Thyroid gland (tissue), 4 donors: ENCODE measurements around the gene TNNI2.

ENCODE experiments used
- POLR2A ChIP-seq, 2 donors: fragments of 450-650 bp; IDR thresholded peaks; one replicate each; pipeline ENCODE4 v1.6.1; 2017; ENCODE audit warnings: antibody characterized with exemption in 2 of 2, mild to moderate bottlenecking in 2 of 2, moderate library complexity in 1 of 2
- TF ChIP-seq, protein P1 (sequence below), 6 experiments: fragments of 200-600 bp in 3 of 6; fragments of 450-650 bp in 3 of 6; sonication (generic) in 3 of 6; IDR thresholded peaks; one replicate each; pipeline ENCODE4 v1.5.1; 2016 to 2019; ENCODE audit warnings: antibody characterized with exemption in 6 of 6, mild to moderate bottlenecking in 2 of 6, inconsistent platforms in 1 of 6, moderate library complexity in 1 of 6

- TF ChIP-seq, protein P1, sequence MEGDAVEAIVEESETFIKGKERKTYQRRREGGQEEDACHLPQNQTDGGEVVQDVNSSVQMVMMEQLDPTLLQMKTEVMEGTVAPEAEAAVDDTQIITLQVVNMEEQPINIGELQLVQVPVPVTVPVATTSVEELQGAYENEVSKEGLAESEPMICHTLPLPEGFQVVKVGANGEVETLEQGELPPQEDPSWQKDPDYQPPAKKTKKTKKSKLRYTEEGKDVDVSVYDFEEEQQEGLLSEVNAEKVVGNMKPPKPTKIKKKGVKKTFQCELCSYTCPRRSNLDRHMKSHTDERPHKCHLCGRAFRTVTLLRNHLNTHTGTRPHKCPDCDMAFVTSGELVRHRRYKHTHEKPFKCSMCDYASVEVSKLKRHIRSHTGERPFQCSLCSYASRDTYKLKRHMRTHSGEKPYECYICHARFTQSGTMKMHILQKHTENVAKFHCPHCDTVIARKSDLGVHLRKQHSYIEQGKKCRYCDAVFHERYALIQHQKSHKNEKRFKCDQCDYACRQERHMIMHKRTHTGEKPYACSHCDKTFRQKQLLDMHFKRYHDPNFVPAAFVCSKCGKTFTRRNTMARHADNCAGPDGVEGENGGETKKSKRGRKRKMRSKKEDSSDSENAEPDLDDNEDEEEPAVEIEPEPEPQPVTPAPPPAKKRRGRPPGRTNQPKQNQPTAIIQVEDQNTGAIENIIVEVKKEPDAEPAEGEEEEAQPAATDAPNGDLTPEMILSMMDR (IDR thresholded peaks at IDR 0.05): no peak
- no peak for TF ChIP-seq POLR2A (IDR thresholded peaks at IDR 0.05)
These were observed 3.1 kb upstream of the TNNI2 start for GRCh38 chr11:1835671-1836010.
